Nephron progenitor cell (in vitro differentiated cells): ENCODE measurements around the gene GSG1L.

Source experiments
- DNase-seq: peaks from one replicate; pipeline ENCODE4 v3.0.0; 2021
- H3K27ac Mint-ChIP-seq: 2 replicates; pipeline ENCODE4 v1.8.0; 2021; ENCODE audit warnings: mild to moderate bottlenecking, moderate library complexity, mixed read lengths
- H3K27me3 Mint-ChIP-seq: 2 replicates; pipeline ENCODE4 v1.8.0; 2021; ENCODE audit warnings: mild to moderate bottlenecking, low read depth, mixed read lengths; ENCODE audit not compliant: poor library complexity
- H3K36me3 Mint-ChIP-seq: 2 replicates; pipeline ENCODE4 v1.8.0; 2021; ENCODE audit warnings: low read depth, mixed read lengths
- H3K4me1 Mint-ChIP-seq: 2 replicates; pipeline ENCODE4 v1.8.0; 2021; ENCODE audit warnings: mixed read lengths
- H3K4me3 Mint-ChIP-seq: 2 replicates; pipeline ENCODE4 v1.8.0; 2021; ENCODE audit warnings: mild to moderate bottlenecking, moderate library complexity, mixed read lengths
- H3K9me3 Mint-ChIP-seq: 2 replicates; pipeline ENCODE4 v1.8.0; 2021; ENCODE audit warnings: mild to moderate bottlenecking, moderate library complexity, mixed read lengths
- TF ChIP-seq, protein P1 (sequence below): fragments of 200-600 bp; sonication (generic); IDR thresholded peaks from 2 replicates; pipeline ENCODE4 v1.5.0; 2021; ENCODE audit warnings: antibody characterized with exemption

GSG1L gene

DNA sequence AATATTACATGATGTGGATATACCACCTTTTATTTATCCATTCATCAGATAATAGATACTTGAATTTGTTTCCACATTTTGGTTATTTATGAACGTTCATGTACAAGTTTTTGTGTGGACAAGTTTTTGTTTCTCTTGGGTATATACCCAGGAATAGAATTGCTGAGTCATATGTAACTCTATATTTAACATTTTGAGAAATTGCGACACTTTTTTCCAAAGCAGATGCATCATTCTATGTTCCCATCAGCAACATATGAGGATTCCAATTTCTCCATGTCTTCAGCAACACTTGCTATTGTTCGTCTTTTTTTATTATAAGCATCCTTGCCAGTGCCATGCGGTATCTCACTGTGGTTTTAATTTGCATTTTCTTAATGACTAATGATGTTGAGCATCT lies 93.9 kb downstream of the GSG1L start:
- TF ChIP-seq, protein P1, sequence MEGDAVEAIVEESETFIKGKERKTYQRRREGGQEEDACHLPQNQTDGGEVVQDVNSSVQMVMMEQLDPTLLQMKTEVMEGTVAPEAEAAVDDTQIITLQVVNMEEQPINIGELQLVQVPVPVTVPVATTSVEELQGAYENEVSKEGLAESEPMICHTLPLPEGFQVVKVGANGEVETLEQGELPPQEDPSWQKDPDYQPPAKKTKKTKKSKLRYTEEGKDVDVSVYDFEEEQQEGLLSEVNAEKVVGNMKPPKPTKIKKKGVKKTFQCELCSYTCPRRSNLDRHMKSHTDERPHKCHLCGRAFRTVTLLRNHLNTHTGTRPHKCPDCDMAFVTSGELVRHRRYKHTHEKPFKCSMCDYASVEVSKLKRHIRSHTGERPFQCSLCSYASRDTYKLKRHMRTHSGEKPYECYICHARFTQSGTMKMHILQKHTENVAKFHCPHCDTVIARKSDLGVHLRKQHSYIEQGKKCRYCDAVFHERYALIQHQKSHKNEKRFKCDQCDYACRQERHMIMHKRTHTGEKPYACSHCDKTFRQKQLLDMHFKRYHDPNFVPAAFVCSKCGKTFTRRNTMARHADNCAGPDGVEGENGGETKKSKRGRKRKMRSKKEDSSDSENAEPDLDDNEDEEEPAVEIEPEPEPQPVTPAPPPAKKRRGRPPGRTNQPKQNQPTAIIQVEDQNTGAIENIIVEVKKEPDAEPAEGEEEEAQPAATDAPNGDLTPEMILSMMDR, result no peak
- Mint-ChIP-seq H3K9me3 (no peaks in the 10 kb centered on the region), H3K27me3 (peaks cover 20% of the 10 kb centered on the region), H3K4me1 (no peaks in the 10 kb centered on the region), H3K4me3 (no peak overlapping the region), H3K27ac (no peak overlapping the region), H3K36me3 (no peaks in the 10 kb centered on the region)
- DNase-seq, result no peak

DNA sequence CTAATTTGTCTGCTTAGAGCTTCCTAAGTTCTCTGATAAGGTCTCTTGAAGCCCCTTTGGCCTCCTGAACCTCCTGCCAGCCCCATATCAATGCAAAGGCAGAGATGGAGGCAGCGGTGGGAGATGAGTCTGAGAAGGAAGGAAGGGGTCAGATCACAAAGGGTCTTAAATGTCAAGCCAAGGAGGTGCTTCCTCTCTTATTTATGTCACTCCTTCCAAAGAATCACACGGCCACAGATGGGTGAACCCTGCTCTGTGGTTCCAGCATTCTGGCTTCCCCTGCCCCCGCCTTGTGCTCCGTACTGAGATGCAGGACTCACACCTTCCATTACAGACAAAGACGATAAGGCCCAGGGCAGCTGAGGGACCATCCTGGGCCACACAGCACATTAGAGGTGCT lies 96.3 kb downstream of the GSG1L start:
- DNase-seq, result no peak
- Mint-ChIP-seq H3K36me3 (no peaks in the 10 kb centered on the region), H3K4me1 (no peaks in the 10 kb centered on the region), H3K27ac (no peak overlapping the region), H3K9me3 (no peaks in the 10 kb centered on the region), H3K4me3 (no peak overlapping the region), H3K27me3 (peaks cover 11% of the 10 kb centered on the region)
- TF ChIP-seq, protein P1, result no peak

DNA sequence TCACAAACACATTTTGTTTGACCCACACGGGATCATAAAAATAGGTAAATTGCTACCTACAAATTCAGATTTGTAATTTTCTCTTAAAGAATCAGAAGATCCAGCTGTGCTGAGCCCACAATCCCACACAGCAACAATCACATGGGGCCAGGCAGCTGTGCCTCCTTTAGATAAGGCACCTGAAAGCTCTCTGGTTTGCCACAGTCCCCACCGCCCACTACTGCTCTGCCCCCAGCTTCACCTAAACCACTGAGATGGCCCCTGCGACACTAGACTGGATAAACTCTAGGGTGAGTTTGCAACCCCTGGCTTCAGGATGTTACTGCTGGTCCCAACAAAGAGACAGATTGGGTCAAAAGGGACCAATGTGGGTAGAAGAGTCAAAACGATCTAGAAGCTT lies 96.8 kb downstream of the GSG1L start:
- H3K4me1 Mint-ChIP-seq, result no peaks in the 10 kb centered on the region
- H3K36me3 Mint-ChIP-seq, result no peaks in the 10 kb centered on the region
- H3K27ac Mint-ChIP-seq, result no peak overlapping the region
- TF ChIP-seq, protein P1, result no peak
- H3K9me3 Mint-ChIP-seq, result no peaks in the 10 kb centered on the region
- DNase-seq, result no peak
- H3K27me3 Mint-ChIP-seq, result peaks cover 11% of the 10 kb centered on the region
- H3K4me3 Mint-ChIP-seq, result no peak overlapping the region

- Mint-ChIP-seq H3K4me3 (no peak overlapping the region), H3K9me3 (no peaks in the 10 kb centered on the region), H3K27me3 (peaks cover 8% of the 10 kb centered on the region), H3K27ac (no peak overlapping the region), H3K4me1 (no peaks in the 10 kb centered on the region), H3K36me3 (no peaks in the 10 kb centered on the region)
- TF ChIP-seq, protein P1, result no peak
- no peak for DNase-seq
These were observed 97.7 kb downstream of the GSG1L start for GRCh38 chr16:27965801-27966200.

GRCh38 chr16:27963471-27963965 lies 100.0 kb downstream of the GSG1L start:
- H3K27me3 Mint-ChIP-seq, result peaks cover 12% of the 10 kb centered on the region
- H3K9me3 Mint-ChIP-seq, result no peaks in the 10 kb centered on the region
- H3K27ac Mint-ChIP-seq, result no peak overlapping the region
- no peak overlapping the region for H3K4me3 Mint-ChIP-seq
- TF ChIP-seq, protein P1, result no peak
- H3K4me1 Mint-ChIP-seq, result no peaks in the 10 kb centered on the region
- H3K36me3 Mint-ChIP-seq, result no peaks in the 10 kb centered on the region
- DNase-seq, result no peak

GRCh38 chr16:27962197-27962596 lies 101.3 kb downstream of the GSG1L start:
- H3K4me1 Mint-ChIP-seq, result no peaks in the 10 kb centered on the region
- DNase-seq, result no peak
- H3K4me3 Mint-ChIP-seq, result no peak overlapping the region
- peaks cover 17% of the 10 kb centered on the region for H3K27me3 Mint-ChIP-seq
- no peaks in the 10 kb centered on the region for H3K36me3 Mint-ChIP-seq
- H3K27ac Mint-ChIP-seq, result no peak overlapping the region
- peaks cover 8% of the 10 kb centered on the region for H3K9me3 Mint-ChIP-seq
- TF ChIP-seq, protein P1, result no peak
